Islet precursor cell (in vitro differentiated cells): ENCODE results near the gene KREMEN1.
A peak's percentile ranks its signal among the peaks of the same experiment; 100 is the strongest.

ENCODE experiments used
- DNase-seq: peaks from one replicate; pipeline ENCODE4 v3.0.0-alpha.2; 2018

Gene KREMEN1

GRCh38 chr22:29194184-29194583 lies 121.3 kb downstream of the KREMEN1 start:
- no peak for DNase-seq

DNA sequence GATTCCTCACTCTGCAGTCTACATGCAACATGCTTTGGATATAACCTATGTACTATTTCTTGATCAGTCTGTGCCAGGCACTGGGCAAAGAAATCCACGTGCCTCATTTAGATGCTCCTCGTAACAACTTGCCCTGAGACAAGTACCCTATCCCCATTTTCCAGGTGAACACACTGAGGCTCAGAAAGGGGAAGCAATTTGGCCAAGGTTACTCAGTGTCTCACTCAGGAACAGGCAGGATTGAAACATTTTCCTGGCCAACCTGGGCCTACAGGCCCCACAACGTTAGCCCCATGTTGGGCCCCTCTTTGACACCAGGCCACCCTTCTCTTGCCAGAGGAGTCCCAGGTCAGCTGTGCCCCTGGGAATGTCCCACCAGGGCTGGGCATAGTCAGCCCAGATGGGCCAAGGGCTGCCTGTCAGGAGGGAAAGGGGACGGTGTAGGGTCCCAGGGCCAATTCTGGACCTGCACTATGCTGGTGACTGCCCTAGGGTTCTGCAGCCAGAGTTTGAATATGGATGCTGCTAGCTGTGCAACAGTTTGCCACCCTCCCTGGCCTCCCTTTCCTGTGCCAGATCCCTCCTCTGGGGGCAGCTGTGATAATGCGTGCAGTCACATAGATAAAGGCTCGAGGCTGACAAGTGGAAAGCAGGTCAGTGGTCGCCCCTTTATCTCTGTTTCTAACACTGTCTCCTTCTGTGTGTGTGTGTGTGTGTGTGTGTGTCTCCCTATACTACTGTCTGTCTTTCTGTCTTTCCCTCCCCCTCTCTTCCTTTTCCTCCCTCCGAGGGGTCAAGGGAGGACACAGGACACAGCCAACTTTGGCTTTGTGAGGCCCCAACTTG lies 122.5 kb downstream of the KREMEN1 start:
- DNase-seq, result no peak

GRCh38 chr22:29195964-29196666 lies 123.3 kb downstream of the KREMEN1 start:
- no peak for DNase-seq

- no peak for DNase-seq
These were observed 124.3 kb downstream of the KREMEN1 start for GRCh38 chr22:29197096-29197495.

DNA sequence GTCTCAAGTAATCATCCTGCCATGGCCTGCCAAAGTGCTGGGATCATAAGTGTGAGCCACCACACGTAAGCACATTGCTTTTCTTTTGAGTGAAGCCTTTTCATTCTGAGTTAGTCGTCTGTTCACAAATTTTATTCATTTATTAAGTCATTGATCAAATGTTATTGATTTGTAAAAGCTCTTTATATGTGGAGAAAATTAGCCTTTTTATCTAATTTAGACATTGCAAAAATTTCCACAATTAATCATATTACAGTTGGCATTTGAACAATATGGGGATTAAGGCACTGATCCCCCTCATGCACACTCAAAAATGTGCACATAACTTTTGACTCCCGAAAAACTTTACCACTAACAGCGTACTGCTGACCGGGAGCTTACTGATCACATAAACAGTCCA lies 125.4 kb downstream of the KREMEN1 start:
- DNase-seq, result no peak

- DNase-seq, result no peak
These were observed 127.0 kb downstream of the KREMEN1 start for GRCh38 chr22:29199702-29200400.

- DNase-seq, result no peak
These were observed 128.1 kb downstream of the KREMEN1 start for GRCh38 chr22:29200901-29201300.

GRCh38 chr22:29201782-29202181 lies 128.9 kb downstream of the KREMEN1 start:
- DNase-seq, result no peak

DNA sequence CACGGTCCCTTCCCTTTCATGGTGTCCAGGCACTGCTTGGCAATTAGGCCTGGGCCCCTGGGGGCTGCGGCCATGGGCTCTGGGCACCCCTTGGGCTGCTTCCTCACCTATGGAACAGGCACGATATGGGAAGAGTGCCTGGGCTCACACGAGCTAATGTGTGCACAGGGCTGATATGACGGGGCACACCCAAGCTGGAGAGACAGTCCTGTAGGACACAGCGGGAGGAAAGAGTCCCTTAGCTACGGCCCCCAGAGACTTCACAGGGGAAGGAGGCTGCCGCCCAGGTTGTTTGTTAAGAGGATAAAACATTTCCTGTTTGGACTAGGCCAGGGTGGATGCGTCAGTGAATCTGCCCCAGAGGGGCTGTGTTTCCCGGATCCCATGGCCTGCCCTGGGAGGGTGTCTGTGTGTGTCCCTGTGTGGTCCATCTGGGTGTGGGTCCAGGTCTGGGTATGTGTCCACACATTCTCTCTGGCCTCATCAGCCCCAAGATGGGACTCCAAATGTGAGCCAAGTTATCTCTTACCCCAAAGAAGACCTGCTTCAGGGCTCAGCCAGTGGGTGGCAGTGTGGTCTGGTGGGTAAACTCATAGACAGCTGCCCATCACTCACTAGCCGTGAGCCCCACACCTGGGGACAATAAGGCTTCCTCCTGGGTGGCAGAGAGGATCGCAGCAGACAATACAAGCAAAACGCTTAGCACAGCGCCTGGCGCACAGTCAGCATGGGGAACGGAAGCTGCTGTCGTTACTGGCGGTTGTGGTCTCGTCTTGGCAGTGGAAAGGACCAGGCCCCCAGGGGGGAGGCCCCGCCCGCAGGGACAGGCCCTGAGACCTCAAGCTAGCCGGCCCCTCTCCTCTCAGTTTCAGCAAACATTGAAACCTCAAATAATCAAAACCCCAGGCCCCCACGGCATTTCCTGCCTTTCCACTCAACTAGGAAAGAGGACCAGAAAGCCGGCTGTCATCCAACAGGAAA lies 129.7 kb downstream of the KREMEN1 start:
- peak; percentile 67 for DNase-seq

- no peak for DNase-seq
These were observed 130.9 kb downstream of the KREMEN1 start for GRCh38 chr22:29203488-29204454.

DNA sequence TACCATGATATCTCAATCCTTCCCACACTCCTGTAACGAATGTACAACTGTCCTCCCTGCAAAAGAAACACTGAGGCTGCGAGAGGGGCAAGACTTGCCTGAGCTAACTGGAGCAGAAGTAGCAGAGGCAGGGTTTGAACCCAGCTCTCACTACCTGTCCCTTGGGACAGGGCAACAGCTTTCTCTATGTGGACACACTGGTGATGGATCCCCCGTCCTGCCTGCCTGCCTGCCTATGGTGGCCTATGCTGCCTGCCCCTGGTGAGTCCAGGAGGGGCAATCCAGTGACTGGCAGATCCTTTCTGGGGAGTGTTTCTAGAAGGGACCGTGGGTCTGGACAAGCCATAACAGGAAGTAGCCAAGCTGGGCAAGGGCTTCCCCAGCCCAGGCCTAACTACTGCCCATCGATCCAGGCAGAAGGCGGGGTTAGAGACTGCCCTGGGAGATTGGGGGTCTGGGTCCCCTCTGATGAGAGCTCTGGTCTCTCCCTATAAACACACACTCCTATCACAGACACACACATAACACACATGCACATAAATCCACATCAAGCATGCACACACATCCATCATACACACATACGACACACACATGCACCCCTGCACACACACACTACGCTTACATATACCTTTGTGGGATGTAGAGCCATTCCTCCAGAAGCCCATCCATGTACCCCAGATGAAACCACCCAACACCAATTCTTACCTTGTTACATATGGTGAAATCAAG lies 131.8 kb downstream of the KREMEN1 start:
- DNase-seq, result no peak

DNA sequence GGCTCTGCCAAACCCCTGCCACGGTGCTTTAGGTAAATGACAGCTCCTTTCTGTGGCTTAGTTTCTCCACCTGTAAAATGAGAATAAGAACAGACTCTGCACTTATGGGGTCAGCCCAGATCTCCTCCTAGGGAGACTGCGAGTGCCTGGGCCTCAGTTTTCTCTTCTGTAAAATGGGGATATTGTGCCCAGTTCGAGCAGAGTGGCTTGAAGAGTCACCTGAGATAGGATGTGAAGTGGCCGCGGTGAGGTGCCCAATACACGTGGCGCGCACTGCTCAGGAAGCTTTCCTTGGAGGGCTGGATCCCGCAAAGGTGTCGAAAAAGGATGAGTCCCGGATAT lies 132.4 kb downstream of the KREMEN1 start:
- no peak for DNase-seq

- DNase-seq, result peak; percentile 82
These were observed 132.9 kb downstream of the KREMEN1 start, which contains the start of gene EMID1 for GRCh38 chr22:29205594-29206371. Gene EMID1 (plus strand): TSS chr22:29205896. CDS start chr22:29206039, 143 bp downstream.

DNA sequence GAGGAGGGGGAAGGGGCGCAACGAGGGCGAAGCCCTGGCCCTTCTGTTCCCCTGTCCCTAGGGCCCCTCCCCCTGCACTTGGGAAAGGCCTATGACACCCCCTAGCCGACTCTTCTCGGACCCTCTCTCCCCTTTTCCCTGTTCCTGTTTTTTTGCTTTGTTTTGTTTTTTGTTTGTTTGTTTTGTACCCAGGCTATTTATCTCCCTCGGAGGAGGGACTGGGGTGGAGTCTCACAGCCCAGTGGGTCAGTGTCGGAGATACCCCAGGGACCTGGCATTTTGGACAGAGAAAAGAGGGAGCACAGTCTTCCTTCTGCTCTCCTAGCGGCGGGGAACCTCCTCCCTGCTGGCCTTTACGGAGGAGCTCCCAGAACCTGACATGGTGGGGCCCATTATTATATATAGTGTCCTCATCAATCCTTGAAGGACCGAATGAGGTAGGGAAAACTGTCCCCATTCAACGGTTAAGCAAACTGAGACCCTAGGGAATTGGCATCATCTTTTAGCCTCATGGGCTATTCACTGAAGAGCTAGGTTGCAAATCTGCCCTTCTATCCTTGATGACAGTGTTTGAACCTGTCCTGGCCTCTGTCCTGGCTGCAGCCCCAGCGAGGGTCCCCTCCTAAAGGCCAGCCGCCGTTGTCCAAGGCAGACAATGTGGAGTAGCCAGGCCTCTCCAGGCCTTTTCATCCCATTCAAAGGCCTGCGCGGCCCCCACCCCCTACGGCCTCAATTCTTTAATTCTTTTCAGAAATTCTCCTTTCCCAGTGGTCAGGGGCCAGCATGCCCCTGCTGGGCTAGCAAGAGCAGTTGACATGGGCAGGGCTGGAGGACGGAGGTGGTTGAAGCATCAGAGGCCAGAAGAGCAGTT lies 133.8 kb downstream of the KREMEN1 start:
- DNase-seq, result no peak

- DNase-seq, result no peak
These were observed 134.4 kb downstream of the KREMEN1 start for GRCh38 chr22:29207243-29207550.

GRCh38 chr22:29207562-29208501 lies 135.0 kb downstream of the KREMEN1 start:
- DNase-seq, result no peak

- no peak for DNase-seq
These were observed 135.6 kb downstream of the KREMEN1 start for GRCh38 chr22:29208502-29208862.
